ENCODE measurements around the gene ALS2CL.
"Not testable (repeated sequence)": the region's sequence is repeated elsewhere in the genome, so short reads cannot be mapped to it uniquely, and the experiment has no call there.

The ALS2CL gene

DNA sequence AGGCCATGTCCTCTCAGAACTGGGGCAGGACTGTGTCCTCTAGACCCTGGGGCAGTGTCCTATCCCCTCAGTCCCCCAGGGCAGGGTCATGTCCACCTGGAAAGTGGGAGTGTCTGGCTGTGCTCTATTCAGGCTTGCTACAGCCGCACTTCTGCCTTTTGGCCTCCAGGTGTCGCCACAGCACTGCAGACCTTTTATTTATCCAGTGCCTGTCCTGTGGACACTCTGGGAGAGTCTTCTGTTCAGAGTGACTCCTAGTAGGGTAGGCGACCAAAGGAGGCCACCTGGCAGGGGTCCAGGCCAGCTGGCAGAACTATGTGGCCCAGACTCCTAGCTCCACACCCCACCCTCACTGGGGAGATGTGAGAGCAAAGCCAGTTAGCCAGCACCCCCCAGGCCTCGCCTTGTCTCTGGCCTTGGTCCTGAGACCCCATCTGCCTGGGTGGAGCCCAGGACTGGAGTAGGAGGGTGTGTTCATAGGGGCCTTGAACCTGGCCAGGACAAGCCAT lies 11.6 kb upstream of the ALS2CL start:
- Histone ChIP-seq H3K27ac (ENCODE audit: low read length) (no peak overlapping the region), H3K36me3 (ENCODE audit: insufficient read depth, low read length) (no peaks in the 10 kb centered on the region), H3K4me1 (ENCODE audit: insufficient read depth, low read length) (no peaks in the 10 kb centered on the region), H3K27me3 (ENCODE audit: insufficient read depth, low read length, poor library complexity) (no peaks in the 10 kb centered on the region), H3K9me3 (ENCODE audit: insufficient read depth, low read length, severe bottlenecking) (no peaks in the 10 kb centered on the region), H2AFZ (ENCODE audit: low read depth, low read length) (no peak overlapping the region), H3K9ac (ENCODE audit: low read depth, low read length) (no peak overlapping the region), H3K4me3 (ENCODE audit: low read depth in 1 of 2, low read length in 2 of 2) (no peak overlapping the region), H4K20me1 (ENCODE audit: insufficient read depth, low read length) (no peaks in the 10 kb centered on the region), H3K79me2 (ENCODE audit: insufficient read depth, low read length) (no peaks in the 10 kb centered on the region), H3K4me2 (ENCODE audit: insufficient read depth, low read length) (no peak overlapping the region)
- ATAC-seq (ENCODE audit: insufficient read depth, low read depth) (peak; percentile 91), DNase-seq (peak; percentile 73)
- TF ChIP-seq, protein P1, sequence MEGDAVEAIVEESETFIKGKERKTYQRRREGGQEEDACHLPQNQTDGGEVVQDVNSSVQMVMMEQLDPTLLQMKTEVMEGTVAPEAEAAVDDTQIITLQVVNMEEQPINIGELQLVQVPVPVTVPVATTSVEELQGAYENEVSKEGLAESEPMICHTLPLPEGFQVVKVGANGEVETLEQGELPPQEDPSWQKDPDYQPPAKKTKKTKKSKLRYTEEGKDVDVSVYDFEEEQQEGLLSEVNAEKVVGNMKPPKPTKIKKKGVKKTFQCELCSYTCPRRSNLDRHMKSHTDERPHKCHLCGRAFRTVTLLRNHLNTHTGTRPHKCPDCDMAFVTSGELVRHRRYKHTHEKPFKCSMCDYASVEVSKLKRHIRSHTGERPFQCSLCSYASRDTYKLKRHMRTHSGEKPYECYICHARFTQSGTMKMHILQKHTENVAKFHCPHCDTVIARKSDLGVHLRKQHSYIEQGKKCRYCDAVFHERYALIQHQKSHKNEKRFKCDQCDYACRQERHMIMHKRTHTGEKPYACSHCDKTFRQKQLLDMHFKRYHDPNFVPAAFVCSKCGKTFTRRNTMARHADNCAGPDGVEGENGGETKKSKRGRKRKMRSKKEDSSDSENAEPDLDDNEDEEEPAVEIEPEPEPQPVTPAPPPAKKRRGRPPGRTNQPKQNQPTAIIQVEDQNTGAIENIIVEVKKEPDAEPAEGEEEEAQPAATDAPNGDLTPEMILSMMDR (IDR thresholded peaks at IDR 0.05; ENCODE audit: borderline replicate concordance, extremely low read depth, low read length, poor library complexity, severe bottlenecking), result peak; percentile 99
- no peak for TF ChIP-seq EZH2 (IDR thresholded peaks at IDR 0.05; ENCODE audit: borderline replicate concordance, low read depth, low read length, severe bottlenecking)

- not testable (repeated sequence) for DNase-seq; H3K36me3 ChIP-seq (ENCODE audit: insufficient read depth, low read length); H3K27ac ChIP-seq (ENCODE audit: low read length); H3K79me2 ChIP-seq (ENCODE audit: insufficient read depth, low read length); H4K20me1 ChIP-seq (ENCODE audit: insufficient read depth, low read length); H3K4me2 ChIP-seq (ENCODE audit: insufficient read depth, low read length); H3K9ac ChIP-seq (ENCODE audit: low read depth, low read length); H3K4me1 ChIP-seq (ENCODE audit: insufficient read depth, low read length); H3K4me3 ChIP-seq (ENCODE audit: low read depth in 1 of 2, low read length in 2 of 2); H2AFZ ChIP-seq (ENCODE audit: low read depth, low read length); H3K27me3 ChIP-seq (ENCODE audit: insufficient read depth, low read length, poor library complexity); ATAC-seq (ENCODE audit: insufficient read depth, low read depth); H3K9me3 ChIP-seq (ENCODE audit: insufficient read depth, low read length, severe bottlenecking)
These were observed 10.9 kb upstream of the ALS2CL start for GRCh38 chr3:46704346-46704745.

GRCh38 chr3:46703013-46703520 lies 9.6 kb upstream of the ALS2CL start:
- no peaks in the 10 kb centered on the region for H3K79me2 ChIP-seq (ENCODE audit: insufficient read depth, low read length)
- ATAC-seq (ENCODE audit: insufficient read depth, low read depth) (no peak), DNase-seq (no peak)
- TF ChIP-seq, protein P1 (IDR thresholded peaks at IDR 0.05; ENCODE audit: borderline replicate concordance, extremely low read depth, low read length, poor library complexity, severe bottlenecking), result no peak
- no peak for TF ChIP-seq EZH2 (IDR thresholded peaks at IDR 0.05; ENCODE audit: borderline replicate concordance, low read depth, low read length, severe bottlenecking)
- no peaks in the 10 kb centered on the region for H3K4me1 ChIP-seq (ENCODE audit: insufficient read depth, low read length)
- no peaks in the 10 kb centered on the region for H4K20me1 ChIP-seq (ENCODE audit: insufficient read depth, low read length)
- H3K36me3 ChIP-seq (ENCODE audit: insufficient read depth, low read length), result no peaks in the 10 kb centered on the region
- H3K4me3 ChIP-seq (ENCODE audit: low read depth in 1 of 2, low read length in 2 of 2), result no peak overlapping the region
- no peaks in the 10 kb centered on the region for H3K27me3 ChIP-seq (ENCODE audit: insufficient read depth, low read length, poor library complexity)
- H3K27ac ChIP-seq (ENCODE audit: low read length), result no peak overlapping the region
- no peak overlapping the region for H3K9ac ChIP-seq (ENCODE audit: low read depth, low read length)
- no peak overlapping the region for H2AFZ ChIP-seq (ENCODE audit: low read depth, low read length)
- H3K4me2 ChIP-seq (ENCODE audit: insufficient read depth, low read length), result no peak overlapping the region
- H3K9me3 ChIP-seq (ENCODE audit: insufficient read depth, low read length, severe bottlenecking), result no peaks in the 10 kb centered on the region

DNA sequence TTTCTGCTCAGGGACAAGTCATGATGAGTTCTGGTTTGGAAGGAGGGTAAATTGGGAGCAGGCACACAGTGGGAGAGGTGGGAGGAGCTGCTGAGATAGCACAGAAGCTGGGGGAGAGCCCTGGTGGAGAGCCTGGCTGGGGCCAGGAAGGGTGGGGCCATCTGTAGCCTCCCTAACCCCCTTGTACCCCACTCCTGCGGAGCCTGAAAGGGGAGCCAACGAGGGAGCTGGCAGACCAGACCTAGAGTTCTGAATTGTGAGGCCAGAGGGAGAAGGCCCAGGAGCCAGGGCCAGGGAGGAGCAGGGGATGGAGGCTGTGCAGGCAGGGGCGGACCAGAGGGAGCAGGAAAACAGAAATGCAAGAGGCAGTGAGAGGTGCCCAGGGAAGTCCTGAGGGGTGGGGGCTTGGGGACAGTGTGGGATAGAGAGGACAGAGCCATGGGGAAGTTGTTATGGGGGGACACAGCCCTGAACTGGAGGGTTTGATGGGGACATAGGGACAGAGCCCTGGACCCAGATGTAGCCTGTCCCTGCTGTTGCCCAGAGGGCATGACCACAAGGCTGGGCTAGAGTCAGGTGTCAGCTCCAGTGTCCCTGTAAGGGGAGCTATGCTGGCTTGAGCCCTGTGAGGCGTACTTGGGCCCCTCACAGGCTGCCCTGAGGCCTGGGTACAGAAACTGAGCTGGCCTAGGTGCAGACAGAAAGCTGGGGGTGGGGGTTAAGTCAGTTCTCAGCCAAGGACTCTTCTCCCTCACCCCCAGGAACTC lies 8.9 kb upstream of the ALS2CL start:
- Histone ChIP-seq H3K36me3 (ENCODE audit: insufficient read depth, low read length) (no peaks in the 10 kb centered on the region), H3K9ac (ENCODE audit: low read depth, low read length) (no peak overlapping the region), H3K4me3 (ENCODE audit: low read depth in 1 of 2, low read length in 2 of 2) (no peak overlapping the region), H4K20me1 (ENCODE audit: insufficient read depth, low read length) (no peaks in the 10 kb centered on the region), H2AFZ (ENCODE audit: low read depth, low read length) (no peak overlapping the region), H3K4me2 (ENCODE audit: insufficient read depth, low read length) (no peak overlapping the region), H3K27ac (ENCODE audit: low read length) (no peak overlapping the region), H3K79me2 (ENCODE audit: insufficient read depth, low read length) (no peaks in the 10 kb centered on the region), H3K9me3 (ENCODE audit: insufficient read depth, low read length, severe bottlenecking) (no peaks in the 10 kb centered on the region), H3K27me3 (ENCODE audit: insufficient read depth, low read length, poor library complexity) (no peaks in the 10 kb centered on the region), H3K4me1 (ENCODE audit: insufficient read depth, low read length) (no peaks in the 10 kb centered on the region)
- no peak for ATAC-seq (ENCODE audit: insufficient read depth, low read depth)
- TF ChIP-seq, protein P1 (IDR thresholded peaks at IDR 0.05; ENCODE audit: borderline replicate concordance, extremely low read depth, low read length, poor library complexity, severe bottlenecking), result no peak
- no peak for TF ChIP-seq EZH2 (IDR thresholded peaks at IDR 0.05; ENCODE audit: borderline replicate concordance, low read depth, low read length, severe bottlenecking)
- DNase-seq, result no peak
